ENCODE results near the gene PRR33. TPM values are rescaled to one million over a fixed set of nuclear protein-coding genes. Genes with fewer than 3 reads are reported as not detected.

PRR33 gene
- total RNA-seq, 4 donors from 2014 or later, result not detected

DNA sequence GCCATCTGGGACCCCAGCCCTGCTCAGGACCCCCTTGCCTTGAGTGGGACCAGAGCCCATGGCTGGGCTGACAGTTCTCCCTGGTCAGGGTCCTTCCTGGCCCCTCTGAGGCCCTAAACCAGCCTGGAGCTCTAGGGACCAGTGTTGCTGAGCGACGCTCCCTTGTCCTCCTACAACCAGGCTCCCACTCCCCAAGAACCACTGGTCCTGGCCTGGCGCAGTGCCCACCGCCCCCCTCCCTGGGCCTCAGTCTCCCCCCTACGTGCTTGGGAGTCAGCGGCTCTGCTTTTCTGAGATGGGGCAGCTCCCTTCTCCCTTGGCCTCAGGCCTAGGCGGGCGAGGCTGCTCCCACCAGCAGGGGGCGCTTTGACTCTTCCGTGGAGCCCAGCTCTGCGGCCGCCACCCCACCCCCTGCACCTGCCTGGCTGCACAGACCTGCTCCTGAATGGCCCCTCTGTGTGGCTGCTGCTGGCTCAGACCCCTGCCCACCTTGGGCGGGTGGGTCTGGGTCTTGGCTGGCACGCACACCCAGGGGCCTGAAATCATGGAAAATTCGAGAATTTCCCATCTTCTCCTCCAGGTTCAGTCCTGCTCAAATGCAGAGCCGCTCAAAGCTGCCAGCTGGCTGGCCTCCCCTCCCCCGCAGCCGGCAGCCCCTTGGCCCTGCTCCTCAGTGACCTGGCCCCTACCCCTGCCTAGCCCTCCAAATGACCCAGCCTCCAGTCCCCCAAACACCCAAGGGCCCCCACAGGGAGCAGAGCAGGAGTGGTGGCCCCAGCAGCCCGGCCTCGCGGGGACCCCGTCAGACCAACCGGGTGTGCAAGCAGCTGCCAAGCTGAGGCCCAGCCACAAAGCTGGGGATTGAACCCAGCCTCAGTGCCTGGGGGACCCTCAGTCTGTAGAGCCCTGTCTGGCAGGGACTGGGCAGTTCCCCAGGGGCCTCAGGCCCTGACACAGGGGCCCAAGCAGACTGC is 9.1 kb downstream of the PRR33 start:
- no peaks in the 10 kb centered on the region for H3K9me3 ChIP-seq
- no peak overlapping the region for H3K4me3 ChIP-seq
- DNase-seq (ENCODE audit: low spot score in 2 of 2), result peak; percentile 70 to 72
- TF ChIP-seq EP300 (IDR thresholded peaks at IDR 0.05), result peak in 1 of 2 donors; percentile 49
- no peak for TF ChIP-seq POLR2A (IDR thresholded peaks at IDR 0.05)
- TF ChIP-seq, protein P1, sequence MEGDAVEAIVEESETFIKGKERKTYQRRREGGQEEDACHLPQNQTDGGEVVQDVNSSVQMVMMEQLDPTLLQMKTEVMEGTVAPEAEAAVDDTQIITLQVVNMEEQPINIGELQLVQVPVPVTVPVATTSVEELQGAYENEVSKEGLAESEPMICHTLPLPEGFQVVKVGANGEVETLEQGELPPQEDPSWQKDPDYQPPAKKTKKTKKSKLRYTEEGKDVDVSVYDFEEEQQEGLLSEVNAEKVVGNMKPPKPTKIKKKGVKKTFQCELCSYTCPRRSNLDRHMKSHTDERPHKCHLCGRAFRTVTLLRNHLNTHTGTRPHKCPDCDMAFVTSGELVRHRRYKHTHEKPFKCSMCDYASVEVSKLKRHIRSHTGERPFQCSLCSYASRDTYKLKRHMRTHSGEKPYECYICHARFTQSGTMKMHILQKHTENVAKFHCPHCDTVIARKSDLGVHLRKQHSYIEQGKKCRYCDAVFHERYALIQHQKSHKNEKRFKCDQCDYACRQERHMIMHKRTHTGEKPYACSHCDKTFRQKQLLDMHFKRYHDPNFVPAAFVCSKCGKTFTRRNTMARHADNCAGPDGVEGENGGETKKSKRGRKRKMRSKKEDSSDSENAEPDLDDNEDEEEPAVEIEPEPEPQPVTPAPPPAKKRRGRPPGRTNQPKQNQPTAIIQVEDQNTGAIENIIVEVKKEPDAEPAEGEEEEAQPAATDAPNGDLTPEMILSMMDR (IDR thresholded peaks at IDR 0.05), result peak; percentile 90 to 96 (median 94)
- 7 to 28% methylated on average over 14 to 15 of the region's 23 CpGs for WGBS, 2 donors
- H3K27ac ChIP-seq, result peak overlapping the region; percentile 33 to 91 (median 82)
- peaks cover 0 to 40% (median 0%) of the 10 kb centered on the region in 3 donors for H3K36me3 ChIP-seq
- peaks cover 0 to 44% (median 24%) of the 10 kb centered on the region in 4 donors for H3K4me1 ChIP-seq
- no peaks in the 10 kb centered on the region for H3K27me3 ChIP-seq

DNA sequence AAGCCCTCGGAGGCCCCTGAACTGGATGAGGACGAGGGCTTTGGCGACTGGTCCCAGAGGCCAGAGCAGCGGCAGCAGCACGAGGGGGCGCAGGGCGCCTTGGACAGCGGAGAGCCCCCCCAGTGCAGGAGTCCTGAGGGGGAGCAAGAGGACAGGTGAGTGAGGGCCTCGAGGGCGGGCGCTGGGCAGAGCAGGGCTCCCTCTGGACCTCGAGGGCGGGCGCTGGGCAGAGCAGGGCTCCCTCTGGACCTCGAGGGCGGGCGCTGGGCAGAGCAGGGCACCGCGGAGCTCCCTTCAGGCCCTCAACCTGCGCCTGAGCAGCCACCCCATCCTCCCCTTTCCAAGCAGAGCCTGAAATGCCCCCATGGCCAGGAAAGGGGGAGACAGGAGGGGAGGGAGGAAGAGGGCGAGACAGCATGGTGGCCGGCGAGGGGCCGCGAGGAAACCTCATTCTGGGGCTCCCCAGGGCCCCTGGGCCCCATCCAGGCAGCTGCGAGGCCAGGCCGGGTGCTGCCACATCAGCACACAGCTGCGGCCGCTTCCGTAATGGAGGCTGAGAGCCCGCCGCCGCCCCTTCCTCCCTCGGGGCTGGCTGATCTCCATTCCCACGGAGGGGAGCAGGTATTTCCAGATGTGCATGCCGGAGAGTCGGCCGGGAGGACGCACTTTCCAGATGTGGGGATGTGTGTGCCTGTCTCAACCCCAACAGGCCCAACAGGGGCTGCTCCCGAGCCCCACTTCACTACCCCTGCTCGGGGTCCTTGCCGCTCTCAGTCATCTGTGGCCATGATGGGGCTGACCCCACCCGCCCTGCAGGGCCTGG is 10.0 kb downstream of the PRR33 start:
- WGBS, 2 donors, result 61 to 71% methylated on average over 7 to 25 of the region's 43 CpGs
- Histone ChIP-seq H3K36me3 (peaks cover 0 to 34% (median 0%) of the 10 kb centered on the region in 3 donors), H3K4me3 (no peak overlapping the region), H3K27ac (peak overlapping the region; percentile 47 to 91 (median 82)), H3K9me3 (no peaks in the 10 kb centered on the region), H3K27me3 (no peaks in the 10 kb centered on the region), H3K4me1 (peaks cover 0 to 53% (median 29%) of the 10 kb centered on the region in 4 donors)
- TF ChIP-seq EP300 (IDR thresholded peaks at IDR 0.05) (no peak), POLR2A (IDR thresholded peaks at IDR 0.05) (no peak)
- TF ChIP-seq, protein P1 (IDR thresholded peaks at IDR 0.05), result no peak
- DNase-seq (ENCODE audit: low spot score in 2 of 2), result no peak

DNA sequence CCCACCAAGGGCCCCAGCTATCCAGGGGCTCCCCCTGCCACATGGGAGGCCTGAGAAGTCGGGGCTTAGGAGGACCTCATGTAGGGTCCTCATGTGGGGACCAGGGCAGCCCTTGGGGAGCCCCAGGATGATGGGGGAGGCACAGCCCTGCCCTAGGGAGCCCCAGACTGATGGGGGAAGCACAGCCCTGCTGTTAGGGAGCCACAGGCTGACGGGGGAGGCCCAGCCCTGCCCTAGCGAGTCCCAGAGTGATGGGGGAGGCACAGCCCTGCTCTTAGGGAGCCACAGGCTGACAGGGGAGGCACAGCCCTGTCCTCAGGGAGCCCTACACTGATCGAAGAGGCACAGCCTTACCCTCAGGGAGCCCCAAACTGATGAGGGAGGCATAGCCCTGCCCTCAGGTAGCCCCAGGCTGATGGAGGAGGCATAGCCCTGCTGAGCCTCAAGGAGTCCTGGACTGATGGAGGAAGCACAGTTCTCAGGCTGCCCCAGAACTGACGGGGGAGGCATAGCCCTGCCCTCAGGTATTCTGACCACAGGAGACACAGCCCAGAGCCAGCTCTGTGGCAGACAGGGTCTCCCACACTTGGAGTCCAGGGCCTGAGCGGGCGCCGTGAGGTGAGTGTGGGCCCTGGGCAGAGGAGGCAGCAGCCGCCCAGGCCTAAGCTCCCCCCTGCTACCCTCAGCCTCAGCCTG is 10.8 kb downstream of the PRR33 start:
- WGBS, 2 donors, result 75 to 77% methylated on average over 7 to 8 of the region's 9 CpGs
- Histone ChIP-seq H3K36me3 (peaks cover 0 to 26% (median 0%) of the 10 kb centered on the region in 3 donors), H3K4me3 (no peak overlapping the region), H3K9me3 (no peaks in the 10 kb centered on the region), H3K4me1 (peaks cover 0 to 60% (median 35%) of the 10 kb centered on the region in 4 donors), H3K27me3 (peaks cover 0 to 4% of the 10 kb centered on the region in 2 donors), H3K27ac (peak overlapping the region; percentile 47 to 91 (median 82))
- DNase-seq (ENCODE audit: low spot score in 2 of 2), result no peak
- TF ChIP-seq EP300 (IDR thresholded peaks at IDR 0.05) (no peak), POLR2A (IDR thresholded peaks at IDR 0.05) (no peak)
- TF ChIP-seq, protein P1 (IDR thresholded peaks at IDR 0.05), result no peak

DNA sequence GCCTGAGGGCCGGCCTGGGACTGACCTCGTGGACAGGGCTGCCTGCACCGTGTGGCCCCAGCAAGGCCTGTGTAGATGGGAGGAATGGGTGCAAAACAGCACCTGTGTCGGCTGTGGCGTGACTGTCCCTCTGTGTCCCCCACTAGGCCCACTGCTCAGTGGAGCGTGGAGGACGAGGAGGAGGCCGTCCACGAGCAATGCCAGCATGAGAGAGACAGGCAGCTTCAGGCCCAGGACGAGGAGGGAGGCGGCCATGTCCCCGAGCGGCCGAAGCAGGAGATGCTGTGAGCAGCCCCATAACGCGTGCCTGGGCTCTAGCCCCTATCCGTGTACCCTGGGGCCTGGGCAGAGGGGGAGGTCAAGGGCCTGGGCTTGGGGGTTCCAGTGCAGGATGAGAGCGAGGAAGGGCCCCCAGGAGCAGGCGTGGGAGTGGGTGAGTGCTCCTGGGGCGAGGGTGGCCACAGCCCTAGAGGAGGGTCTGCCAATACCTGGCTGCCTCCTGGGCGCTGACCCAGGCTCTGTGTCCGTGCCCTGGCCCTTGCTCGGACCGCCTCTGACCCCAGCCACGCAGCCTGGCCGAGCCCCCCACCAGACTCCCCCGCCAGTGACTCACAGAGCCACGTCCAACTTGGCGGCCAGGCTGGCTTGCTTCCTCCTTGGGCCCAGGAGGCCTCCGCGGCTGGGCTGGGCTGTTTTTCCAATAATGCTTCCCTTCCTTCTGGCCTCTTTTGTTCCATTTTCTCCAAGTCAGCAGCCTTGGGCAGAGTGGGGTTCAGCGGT is 11.6 kb downstream of the PRR33 start:
- H3K9me3 ChIP-seq, result no peaks in the 10 kb centered on the region
- DNase-seq (ENCODE audit: low spot score in 2 of 2), result peak; percentile 64 to 66
- H3K4me1 ChIP-seq, result peaks cover 0 to 68% (median 38%) of the 10 kb centered on the region in 4 donors
- H3K36me3 ChIP-seq, result peaks cover 0 to 22% (median 0%) of the 10 kb centered on the region in 3 donors
- H3K4me3 ChIP-seq, result no peak overlapping the region
- peaks cover 0 to 4% of the 10 kb centered on the region in 2 donors for H3K27me3 ChIP-seq
- peak overlapping the region; percentile 47 to 91 (median 82) for H3K27ac ChIP-seq
- 61 to 65% methylated on average over 31 of the region's 32 CpGs for WGBS, 2 donors
- TF ChIP-seq EP300 (IDR thresholded peaks at IDR 0.05), result peak in 1 of 2 donors; percentile 44
- TF ChIP-seq, protein P1 (IDR thresholded peaks at IDR 0.05), result no peak
